Sigmoid colon (tissue), 7 donors: ENCODE results near the gene HCN4. TPM values are rescaled to one million over a fixed set of nuclear protein-coding genes. Genes with fewer than 3 reads are reported as not detected.
A peak's percentile ranks its signal among the peaks of the same experiment; 100 is the strongest.

Source experiments
- DNase-seq: peaks from one replicate; pipeline ENCODE4 v3.0.0-alpha.2; 2019
- H3K27ac ChIP-seq, 4 donors: fragments of 200-600 bp; sonication (generic); one replicate each; pipeline ENCODE4 v1.5.1; 2016 to 2019; ENCODE audit warnings: mild to moderate bottlenecking in 1 of 4
- H3K27me3 ChIP-seq, 3 donors: fragments of 200-600 bp; sonication (generic); one replicate each; pipeline ENCODE4 v1.5.1; 2019; ENCODE audit warnings: mild to moderate bottlenecking in 1 of 3
- H3K36me3 ChIP-seq, 4 donors: fragments of 200-600 bp; sonication (generic); one replicate each; pipeline ENCODE4 v1.5.1; 2016 to 2019
- H3K4me1 ChIP-seq, 4 donors: fragments of 200-600 bp; sonication (generic); one replicate each; pipeline ENCODE4 v1.5.1; 2017 to 2019
- H3K4me3 ChIP-seq, 4 donors: fragments of 200-600 bp; sonication (generic); one replicate each; pipeline ENCODE4 v1.5.1; 2017 to 2019; ENCODE audit warnings: mild to moderate bottlenecking in 2 of 4, moderate library complexity in 1 of 4
- H3K9me3 ChIP-seq, 4 donors: fragments of 200-600 bp in 3 of 4; sonication (generic) in 3 of 4; one replicate each; pipeline versions ENCODE4 v1.5.1 to v1.6.1; 2013 to 2019
- CTCF ChIP-seq, 4 experiments: fragments of 450-650 bp in 3 of 4; fragments of 200-600 bp in 1 of 4; IDR thresholded peaks; one replicate each; pipeline ENCODE4 v1.5.1; 2016 to 2019; ENCODE audit warnings: antibody characterized with exemption in 4 of 4, mild to moderate bottlenecking in 3 of 4, moderate library complexity in 2 of 4
- EP300 ChIP-seq, 4 donors: sonication (generic); formaldehyde crosslinking; IDR thresholded peaks; one replicate each; pipeline ENCODE4 v1.6.1; 2017; ENCODE audit warnings: antibody characterized with exemption in 4 of 4
- POLR2A ChIP-seq, 2 donors: fragments of 450-650 bp; IDR thresholded peaks; one replicate each; pipeline ENCODE4 v1.6.1; 2016; ENCODE audit warnings: antibody characterized with exemption in 2 of 2, mild to moderate bottlenecking in 2 of 2, moderate library complexity in 2 of 2
- POLR2AphosphoS5 ChIP-seq, 4 donors: sonication (generic); formaldehyde crosslinking; IDR thresholded peaks; one replicate each; pipeline ENCODE4 v1.6.1; 2017; ENCODE audit warnings: antibody characterized with exemption in 4 of 4
- WGBS, 2 donors: extraction: QIAGEN DNeasy Blood & Tissue Kit; methylation state at CpG; one replicate each; pipeline ENCODE4 v1.1.7; 2013; 5-methylcytosine and 5-hydroxymethylcytosine counted together
- intact Hi-C: fragments of 100-400 bp; cut with DNase I; formaldehyde crosslinking; loops from one replicate; pipeline ENCODE4 v1.15.1; 2023
- polyA plus RNA-seq, 3 donors: library from polyadenylated mRNA; stranded (reverse); fragments of 200-250 nt; gene quantifications; one replicate each; pipeline ENCODE4 v1.2.3, GENCODE V29; 2013
- total RNA-seq, 4 donors: library from RNA; depleted of rRNA; stranded (reverse); fragments of >200 nt; gene quantifications; one replicate each; pipeline ENCODE4 v1.1.0, GENCODE V29; 2016
- donor health status: healthy with polysubstance abuse.
- donor health status: Bipolar disorder and iron deficiency.
- donor health status: healthy.

HCN4 gene
- total and polyA plus RNA-seq, 7 donors: under 0.01 to 0.04 TPM; not detected in 5

DNA sequence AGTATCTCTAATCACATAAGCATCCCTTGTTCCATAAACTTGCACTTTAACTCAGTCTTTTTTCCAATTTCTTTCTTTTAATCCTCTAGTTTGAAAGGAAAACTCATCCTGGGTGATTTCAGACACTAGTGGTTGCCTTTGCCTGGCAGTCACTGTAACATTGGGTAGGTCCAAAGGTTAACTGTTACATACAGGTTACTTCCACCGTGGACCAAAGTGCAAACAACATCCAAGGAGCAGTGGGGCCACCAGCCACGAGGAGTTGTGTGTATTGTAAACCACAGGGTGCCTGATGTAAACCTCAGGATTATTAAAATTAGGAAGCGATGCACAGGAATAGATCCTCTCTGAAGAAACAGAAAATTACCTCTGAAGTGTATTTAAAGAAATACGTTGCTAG lies 75.0 kb downstream of the HCN4 start:
- intact Hi-C loops: no loop called here
- Histone ChIP-seq H3K4me3 (no peak overlapping the region), H3K4me1 (no peaks in the 10 kb centered on the region), H3K27me3 (no peaks in the 10 kb centered on the region), H3K36me3 (peaks cover 6 to 77% (median 24%) of the 10 kb centered on the region in 4 donors), H3K9me3 (no peaks in the 10 kb centered on the region), H3K27ac (no peak overlapping the region)
- TF ChIP-seq CTCF (IDR thresholded peaks at IDR 0.05) (no peak), EP300 (IDR thresholded peaks at IDR 0.05) (no peak), POLR2AphosphoS5 (IDR thresholded peaks at IDR 0.05) (no peak), POLR2A (IDR thresholded peaks at IDR 0.05) (no peak)
- 45 to 69% methylated on average over 4 of the region's 4 CpGs for WGBS, 2 donors
- DNase-seq: no peak

DNA sequence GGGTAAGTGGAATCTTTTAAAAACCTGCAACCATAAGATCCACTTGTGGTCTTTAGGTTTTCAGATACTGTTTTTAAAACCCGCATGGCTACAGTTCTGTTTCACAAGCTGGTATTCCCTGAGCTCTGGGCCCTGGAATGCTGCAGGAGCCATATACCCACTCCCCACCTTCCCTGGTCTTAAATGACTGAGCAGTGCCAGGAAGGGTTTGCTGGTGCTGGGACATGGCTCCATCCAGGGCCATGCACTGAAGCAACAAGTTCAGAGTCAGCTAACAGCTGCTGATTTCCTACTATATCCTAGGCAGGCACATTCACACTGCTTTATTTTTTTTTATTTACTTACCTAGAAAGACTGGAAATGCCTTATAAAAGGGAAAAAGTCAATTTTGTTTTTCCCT lies 77.3 kb downstream of the HCN4 start:
- TF ChIP-seq EP300 (IDR thresholded peaks at IDR 0.05): no peak
- no peak for TF ChIP-seq POLR2AphosphoS5 (IDR thresholded peaks at IDR 0.05)
- TF ChIP-seq POLR2A (IDR thresholded peaks at IDR 0.05): no peak
- TF ChIP-seq CTCF (IDR thresholded peaks at IDR 0.05): no peak
- Histone ChIP-seq H3K4me1 (peaks cover 0 to 11% (median 3%) of the 10 kb centered on the region in 4 donors), H3K27ac (no peak overlapping the region), H3K4me3 (no peak overlapping the region), H3K36me3 (peaks cover 5 to 78% (median 24%) of the 10 kb centered on the region in 4 donors), H3K9me3 (no peaks in the 10 kb centered on the region), H3K27me3 (no peaks in the 10 kb centered on the region)
- intact Hi-C loops: no loop called here
- no peak for DNase-seq
- 93 to 94% methylated on average over 1 of the region's 1 CpG for WGBS, 2 donors

GRCh38 chr15:73287019-73287418 lies 81.7 kb downstream of the HCN4 start:
- Histone ChIP-seq H3K27me3 (no peaks in the 10 kb centered on the region), H3K27ac (peak overlapping the region in 3 of 4 donors; percentile 35 to 69 (median 67)), H3K36me3 (peaks cover 5 to 65% (median 29%) of the 10 kb centered on the region in 4 donors), H3K4me1 (peaks cover 0 to 33% (median 12%) of the 10 kb centered on the region in 4 donors), H3K4me3 (no peak overlapping the region), H3K9me3 (no peaks in the 10 kb centered on the region)
- intact Hi-C loops: loop anchor here (10.0 kb wide), 1 partner anchor 348 kb away; the partner anchor contains the start of gene NPTN
- TF ChIP-seq POLR2AphosphoS5 (IDR thresholded peaks at IDR 0.05) (no peak), POLR2A (IDR thresholded peaks at IDR 0.05) (no peak), EP300 (IDR thresholded peaks at IDR 0.05) (no peak), CTCF (IDR thresholded peaks at IDR 0.05) (no peak)
- 48 to 72% methylated on average over 1 of the region's 1 CpG for WGBS, 2 donors
- no peak for DNase-seq

GRCh38 chr15:73286311-73286710 lies 82.4 kb downstream of the HCN4 start:
- no peak for DNase-seq
- Histone ChIP-seq H3K4me3 (no peak overlapping the region), H3K4me1 (peaks cover 0 to 33% (median 12%) of the 10 kb centered on the region in 4 donors), H3K27ac (peak overlapping the region in 3 of 4 donors; percentile 35 to 69 (median 67)), H3K27me3 (no peaks in the 10 kb centered on the region), H3K9me3 (no peaks in the 10 kb centered on the region), H3K36me3 (peaks cover 5 to 60% (median 29%) of the 10 kb centered on the region in 4 donors)
- intact Hi-C loops: loop anchor here (10.0 kb wide), 1 partner anchor 348 kb away; the partner anchor contains the start of gene NPTN
- TF ChIP-seq CTCF (IDR thresholded peaks at IDR 0.05) (no peak), EP300 (IDR thresholded peaks at IDR 0.05) (no peak), POLR2AphosphoS5 (IDR thresholded peaks at IDR 0.05) (no peak), POLR2A (IDR thresholded peaks at IDR 0.05) (no peak)
- 84 to 94% methylated on average over 2 of the region's 2 CpGs for WGBS, 2 donors
